ENCODE results near the gene CDK6. TPM values are rescaled to one million over a fixed set of nuclear protein-coding genes. Genes with fewer than 3 reads are reported as not detected.

CDK6 gene
- total and polyA plus RNA-seq, 10 donors: 0.91 to 37.8 (median 25.5) TPM

- Histone ChIP-seq H3K4me3 (no peak overlapping the region), H3K36me3 (peaks cover 4 to 100% (median 83%) of the 10 kb centered on the region in 6 donors), H3K27ac (no peak overlapping the region), H3K9me3 (no peaks in the 10 kb centered on the region), H3K4me1 (no peaks in the 10 kb centered on the region), H3K27me3 (replicated peaks in 1 of 7) (no peaks in the 10 kb centered on the region)
- intact Hi-C loops (cut with DNase I; ENCODE audit: low total_unique reads): no loop called here
- WGBS, 5 donors: 91 to 95% (median 94%) methylated on average over 3 of the region's 3 CpGs
- TF ChIP-seq POLR2A (IDR thresholded peaks at IDR 0.05) (no peak), POLR2AphosphoS5 (IDR thresholded peaks at IDR 0.05) (no peak), CTCF (IDR thresholded peaks at IDR 0.05 in 8 of 11, conservative IDR thresholded peaks at IDR 0.05 in 3 of 11) (no peak)
- no peak for DNase-seq
Measured at GRCh38 chr7:92576296-92576695, 260.1 kb downstream of the CDK6 start.

- WGBS, 5 donors: 58 to 92% (median 84%) methylated on average over 4 of the region's 4 CpGs
- H3K4me3 ChIP-seq: no peak overlapping the region
- H3K27ac ChIP-seq: no peak overlapping the region
- intact Hi-C loops (cut with DNase I; ENCODE audit: low total_unique reads): no loop called here
- no peak for DNase-seq
- H3K27me3 ChIP-seq (replicated peaks in 1 of 7): no peaks in the 10 kb centered on the region
- peaks cover 7 to 100% (median 71%) of the 10 kb centered on the region in 6 donors for H3K36me3 ChIP-seq
- TF ChIP-seq CTCF (IDR thresholded peaks at IDR 0.05 in 8 of 11, conservative IDR thresholded peaks at IDR 0.05 in 3 of 11) (no peak), POLR2AphosphoS5 (IDR thresholded peaks at IDR 0.05) (no peak), POLR2A (IDR thresholded peaks at IDR 0.05) (no peak)
- H3K9me3 ChIP-seq: no peaks in the 10 kb centered on the region
- no peaks in the 10 kb centered on the region for H3K4me1 ChIP-seq
Measured at GRCh38 chr7:92569137-92569536, 267.2 kb downstream of the CDK6 start.

GRCh38 chr7:92567460-92567859 lies 268.9 kb downstream of the CDK6 start:
- H3K9me3 ChIP-seq: no peaks in the 10 kb centered on the region
- no peak for TF ChIP-seq POLR2AphosphoS5 (IDR thresholded peaks at IDR 0.05)
- TF ChIP-seq POLR2A (IDR thresholded peaks at IDR 0.05): no peak
- no peak for TF ChIP-seq CTCF (IDR thresholded peaks at IDR 0.05 in 8 of 11, conservative IDR thresholded peaks at IDR 0.05 in 3 of 11)
- intact Hi-C loops (cut with DNase I; ENCODE audit: low total_unique reads): no loop called here
- peaks cover 7 to 100% (median 78%) of the 10 kb centered on the region in 6 donors for H3K36me3 ChIP-seq
- H3K4me1 ChIP-seq: no peaks in the 10 kb centered on the region
- 93 to 96% (median 94%) methylated on average over 6 of the region's 6 CpGs for WGBS, 5 donors
- no peak overlapping the region for H3K27ac ChIP-seq
- no peak overlapping the region for H3K4me3 ChIP-seq
- no peak for DNase-seq
- H3K27me3 ChIP-seq (replicated peaks in 1 of 7): no peaks in the 10 kb centered on the region

- WGBS, 5 donors: 76 to 94% (median 84%) methylated on average over 2 of the region's 2 CpGs
- DNase-seq: no peak
- TF ChIP-seq POLR2A (IDR thresholded peaks at IDR 0.05) (no peak), POLR2AphosphoS5 (IDR thresholded peaks at IDR 0.05) (no peak), CTCF (IDR thresholded peaks at IDR 0.05 in 8 of 11, conservative IDR thresholded peaks at IDR 0.05 in 3 of 11) (no peak)
- no peaks in the 10 kb centered on the region for H3K9me3 ChIP-seq
- no peak overlapping the region for H3K4me3 ChIP-seq
- H3K4me1 ChIP-seq: no peaks in the 10 kb centered on the region
- H3K27me3 ChIP-seq (replicated peaks in 1 of 7): no peaks in the 10 kb centered on the region
- intact Hi-C loops (cut with DNase I; ENCODE audit: low total_unique reads): no loop called here
- H3K36me3 ChIP-seq: peaks cover 7 to 91% (median 67%) of the 10 kb centered on the region in 6 donors
- no peak overlapping the region for H3K27ac ChIP-seq
Measured at GRCh38 chr7:92563345-92563744, 273.0 kb downstream of the CDK6 start.

All from spleen (tissue), 11 donors.